K562 (cell line): ENCODE results near the gene SMARCC1. TPM values are rescaled to one million over a fixed set of nuclear protein-coding genes. Genes with fewer than 3 reads are reported as not detected.

Experiments used
- BCOR ChIP-seq: fragments of 450-650 bp; IDR thresholded peaks from 2 replicates; pipeline ENCODE4 v1.6.1; 2016
- CTBP1 ChIP-seq: fragments of 450-650 bp; IDR thresholded peaks from 2 replicates; pipeline ENCODE4 v1.6.1; 2016; ENCODE audit warnings: borderline replicate concordance
- CTCFL ChIP-seq: IDR thresholded peaks from 2 replicates; pipeline ENCODE4 v1.6.1; 2011; ENCODE audit warnings: borderline replicate concordance, low read depth, mild to moderate bottlenecking, moderate library complexity, low read length; ENCODE audit not compliant: insufficient read depth, poor library complexity, severe bottlenecking
- ELK1 ChIP-seq: sonication (generic); formaldehyde crosslinking; IDR thresholded peaks from 2 replicates; pipeline ENCODE4 v1.8.1; 2022; ENCODE audit warnings: missing genetic modification reagents
- GABPA ChIP-seq: fragments of 200-800 bp; sonication (Bioruptor generic); conservative IDR thresholded peaks from 2 replicates; pipeline ENCODE4 v1.6.1; 2016; ENCODE audit warnings: low read depth, missing genetic modification characterization, missing compliant biosample characterization
- GTF3C2 ChIP-seq: IDR thresholded peaks from 3 replicates; pipeline ENCODE4 v1.6.1; 2011; ENCODE audit warnings: borderline replicate concordance, mild to moderate bottlenecking, moderate library complexity; ENCODE audit not compliant: insufficient read length; ENCODE audit errors: extremely low read depth
- LARP7 ChIP-seq: fragments of 450-650 bp; IDR thresholded peaks from 2 replicates; pipeline ENCODE4 v1.6.1; 2016
- MCM3 ChIP-seq: fragments of 450-650 bp; IDR thresholded peaks from 2 replicates; pipeline ENCODE4 v1.6.1; 2016
- NBN ChIP-seq: fragments of 450-650 bp; IDR thresholded peaks from 2 replicates; pipeline ENCODE4 v1.6.1; 2016; ENCODE audit warnings: low read depth, mild to moderate bottlenecking
- NFIX ChIP-seq: fragments of 250-450 bp; sonication (Bioruptor Pico); IDR thresholded peaks from 2 replicates; pipeline ENCODE4 v1.4.0; 2020; ENCODE audit warnings: low read depth, mild to moderate bottlenecking, moderate library complexity
- TEAD1 ChIP-seq, 2 experiments: fragments of 450-650 bp in 1 of 2; sonication (generic) in 1 of 2; formaldehyde crosslinking; IDR thresholded peaks; 2 replicates each; pipeline versions ENCODE4 v1.4.0 to v1.8.0; 2020 to 2022; ENCODE audit warnings: mild to moderate bottlenecking in 2 of 2, missing genetic modification reagents in 1 of 2
- ZBTB11 ChIP-seq, 3 experiments: fragments of 200-800 bp in 1 of 3; fragments of 250-450 bp in 1 of 3; fragments of 450-650 bp in 1 of 3; sonication (Bioruptor Pico) in 1 of 3; sonication (Bioruptor generic) in 1 of 3; formaldehyde crosslinking in 1 of 3; IDR thresholded peaks; 2 replicates each; pipeline versions ENCODE4 v1.6.1 to v1.8.0; 2016 to 2022; ENCODE audit warnings: mild to moderate bottlenecking in 2 of 3, missing genetic modification characterization in 2 of 3, missing compliant biosample characterization in 1 of 3, moderate library complexity in 1 of 3
- ZKSCAN8 ChIP-seq: fragments of 200-800 bp; sonication (Bioruptor generic); IDR thresholded peaks from 2 replicates; pipeline ENCODE4 v1.6.1; 2016; ENCODE audit warnings: missing genetic modification characterization, missing compliant biosample characterization
- polyA plus RNA-seq, 8 experiments: library from polyadenylated mRNA; depleted of rRNA in 4 of 8; stranded (reverse) in 5 of 8; unstranded in 3 of 8; fragments of >200 nt; fragmentation: Nextera tagmentation in 2 of 8; fragmentation: Illumina TruSeq in 1 of 8; extraction: Ambion mirVana in 2 of 8; extraction: Trizol in 1 of 8; gene quantifications; 2 replicates each; pipeline versions ENCODE4 v1.2.1 to v1.2.3, GENCODE V29; 2011 to 2014; ENCODE audit warnings: inconsistent platforms in 1 of 8, missing spikeins in 1 of 8
- total RNA-seq, 7 experiments: library from RNA; depleted of rRNA in 6 of 7; stranded (reverse); fragments of >200 nt in 6 of 7; fragmentation: Illumina TruSeq in 2 of 7; extraction: Trizol in 2 of 7; gene quantifications; 2 replicates each; pipeline versions ENCODE4 v1.2.1 to v1.2.3, GENCODE V29; 2011 to 2021; ENCODE audit warnings: low replicate concordance in 1 of 7

Gene SMARCC1
- total and polyA plus RNA-seq, 9 of the 15 experiments (the other 6 are each of a cell fraction or from before 2014, with no cell fraction given) = 20.7 to 199 (median 66.0) TPM

- TF ChIP-seq GTF3C2 (no peak), ZKSCAN8 (CRISPR knock-in tag) (no peak), NBN (peak; percentile 59; the same call in 1 of the 2 replicates), GABPA (tag) (no peak), CTCFL (no peak), ZBTB11 (CRISPR knock-in tag; IDR thresholded peaks at IDR 0.05) (no peak), CTBP1 (peak; percentile 67; the same call in 1 of the 2 replicates), MCM3 (no peak), NFIX (no peak), BCOR (no peak), TEAD1 (CRISPR knock-in tag; IDR thresholded peaks at IDR 0.05) (no peak; a peak in 1 of 4 replicates), LARP7 (no peak), ELK1 (no peak)
These were observed 19.5 kb downstream of the SMARCC1 start (continued) for GRCh38 chr3:47762233-47762632.
